ENCODE data around the gene ADCY9. TPM values are rescaled to one million over a fixed set of nuclear protein-coding genes. Genes with fewer than 3 reads are reported as not detected.
"Not testable (repeated sequence)": the region's sequence is repeated elsewhere in the genome, so short reads cannot be mapped to it uniquely, and the experiment has no call there.

The ADCY9 gene
- total and polyA plus RNA-seq, 2 experiments from 2014 or later: 2.2 to 18.3 TPM

DNA sequence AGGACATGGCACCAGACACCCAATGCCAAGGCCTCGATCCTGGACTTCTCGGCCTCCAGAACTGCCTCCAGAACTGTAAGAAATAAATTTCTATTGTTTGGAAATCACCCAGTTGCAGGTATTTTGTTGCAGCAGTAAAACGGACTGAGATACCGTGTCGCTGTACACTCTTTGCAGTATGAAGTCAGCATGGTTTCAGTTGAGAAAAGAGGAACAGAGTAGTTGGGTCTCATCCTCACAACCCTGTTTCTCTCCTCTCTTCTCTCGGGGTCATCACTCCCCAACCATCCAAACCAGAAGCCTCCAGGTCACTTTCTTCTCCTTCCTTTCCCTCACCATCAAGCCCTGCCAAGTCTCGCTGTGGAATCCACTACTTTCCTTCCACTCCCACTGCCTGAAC lies 77.8 kb downstream of the ADCY9 start:
- Histone ChIP-seq H3K9me2 (ENCODE audit: insufficient read depth) (no peaks in the 10 kb centered on the region), H4K20me1 (replicated peaks; ENCODE audit: insufficient read depth) (no peaks in the 10 kb centered on the region), H3K4me3 (no peak overlapping the region), H3F3A (replicated peaks; ENCODE audit: low read depth) (no peaks in the 10 kb centered on the region), H3K27me3 (ENCODE audit: insufficient read depth) (no peaks in the 10 kb centered on the region), H3K4me2 (no peak overlapping the region), H3K4me1 (ENCODE audit: insufficient read depth) (no peaks in the 10 kb centered on the region), H3K36me3 (ENCODE audit: insufficient read depth) (no peaks in the 10 kb centered on the region), H2AFZ (no peak overlapping the region), H3K27ac (ENCODE audit: low read depth) (no peak overlapping the region), H3K79me2 (replicated peaks; ENCODE audit: insufficient read depth) (no peaks in the 10 kb centered on the region)
- no peaks in the 10 kb centered on the region for H3K9me3 Mint-ChIP-seq
- H3K27ac Mint-ChIP-seq: no peak overlapping the region
- ATAC-seq: no peak
- TF ChIP-seq STAT1 (IDR thresholded peaks at IDR 0.05; ENCODE audit: unreplicated experiment): no peak
- TF ChIP-seq EZH2phosphoT487 (IDR thresholded peaks at IDR 0.05; ENCODE audit: unreplicated experiment): no peak
- TF ChIP-seq, protein P1, sequence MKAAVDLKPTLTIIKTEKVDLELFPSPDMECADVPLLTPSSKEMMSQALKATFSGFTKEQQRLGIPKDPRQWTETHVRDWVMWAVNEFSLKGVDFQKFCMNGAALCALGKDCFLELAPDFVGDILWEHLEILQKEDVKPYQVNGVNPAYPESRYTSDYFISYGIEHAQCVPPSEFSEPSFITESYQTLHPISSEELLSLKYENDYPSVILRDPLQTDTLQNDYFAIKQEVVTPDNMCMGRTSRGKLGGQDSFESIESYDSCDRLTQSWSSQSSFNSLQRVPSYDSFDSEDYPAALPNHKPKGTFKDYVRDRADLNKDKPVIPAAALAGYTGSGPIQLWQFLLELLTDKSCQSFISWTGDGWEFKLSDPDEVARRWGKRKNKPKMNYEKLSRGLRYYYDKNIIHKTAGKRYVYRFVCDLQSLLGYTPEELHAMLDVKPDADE (IDR thresholded peaks at IDR 0.05): no peak
- H3K4me3 Mint-ChIP-seq: no peak overlapping the region
- no peaks in the 10 kb centered on the region for H3K36me3 Mint-ChIP-seq (ENCODE audit: low read depth)
- H3K4me1 Mint-ChIP-seq: no peaks in the 10 kb centered on the region; the same call in 2 of the 3 replicates
- DNase-seq (ENCODE audit: low spot score): no peak
- peaks cover 6% of the 10 kb centered on the region for H3K27me3 Mint-ChIP-seq (ENCODE audit: insufficient read depth, low read depth, poor library complexity)

DNA sequence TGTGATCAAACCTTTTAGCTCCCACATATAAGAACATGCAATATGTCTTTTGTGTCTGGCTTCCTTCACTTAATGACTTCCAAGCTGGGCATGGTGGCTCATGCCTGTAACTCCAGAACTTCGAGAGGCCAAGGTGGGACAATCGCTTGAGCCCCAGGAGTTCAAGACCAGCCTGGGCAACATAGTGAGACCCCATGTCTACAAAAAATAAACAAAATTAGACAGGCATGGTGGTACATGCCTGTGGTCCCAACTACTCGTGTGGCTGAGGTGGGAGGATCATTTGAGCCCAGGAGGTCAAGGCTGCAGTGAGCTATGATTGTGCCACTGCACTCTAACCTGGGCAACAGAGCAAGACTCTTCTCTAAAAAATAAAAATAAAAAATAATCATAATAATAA lies 79.3 kb downstream of the ADCY9 start:
- H3K36me3 Mint-ChIP-seq (ENCODE audit: low read depth); H3K4me2 ChIP-seq; H3K4me1 Mint-ChIP-seq; H3K36me3 ChIP-seq (ENCODE audit: insufficient read depth); H3K27ac Mint-ChIP-seq; H2AFZ ChIP-seq; H3K27me3 Mint-ChIP-seq (ENCODE audit: insufficient read depth, low read depth, poor library complexity); H3K27ac ChIP-seq (ENCODE audit: low read depth); H3K9me2 ChIP-seq (ENCODE audit: insufficient read depth); H3K4me1 ChIP-seq (ENCODE audit: insufficient read depth); H3K27me3 ChIP-seq (ENCODE audit: insufficient read depth); H3K79me2 ChIP-seq (replicated peaks; ENCODE audit: insufficient read depth); DNase-seq (ENCODE audit: low spot score); H3K4me3 Mint-ChIP-seq; H3K9me3 Mint-ChIP-seq; H3F3A ChIP-seq (replicated peaks; ENCODE audit: low read depth); ATAC-seq; H4K20me1 ChIP-seq (replicated peaks; ENCODE audit: insufficient read depth); H3K4me3 ChIP-seq: not testable (repeated sequence)

DNA sequence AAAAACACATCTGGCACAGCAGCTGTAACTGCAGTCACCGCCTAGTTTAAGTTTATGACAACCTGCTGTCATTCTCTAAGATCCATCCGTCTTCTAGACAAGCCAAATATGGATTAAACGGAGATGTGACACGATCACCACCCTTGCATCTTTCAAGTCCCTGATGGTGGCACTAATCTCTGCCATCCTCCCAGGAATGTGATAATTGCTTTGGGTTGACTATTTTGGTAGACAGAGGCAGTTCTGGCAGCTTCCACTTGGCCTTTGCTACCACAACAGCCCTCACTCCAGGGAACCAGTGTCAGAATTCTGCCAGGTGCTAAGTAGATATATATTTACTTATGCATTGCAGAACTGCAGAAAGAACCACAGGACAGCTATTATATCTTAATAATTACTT lies 81.3 kb downstream of the ADCY9 start:
- Histone ChIP-seq H3K27ac (ENCODE audit: low read depth) (no peak overlapping the region), H3K79me2 (replicated peaks; ENCODE audit: insufficient read depth) (no peaks in the 10 kb centered on the region), H3K4me2 (no peak overlapping the region), H2AFZ (no peak overlapping the region), H4K20me1 (replicated peaks; ENCODE audit: insufficient read depth) (no peaks in the 10 kb centered on the region), H3K36me3 (ENCODE audit: insufficient read depth) (no peaks in the 10 kb centered on the region), H3K9me2 (ENCODE audit: insufficient read depth) (no peaks in the 10 kb centered on the region), H3K4me1 (ENCODE audit: insufficient read depth) (0 out of 2 replicates have a peak, but pooled peaks cover 4% of the 10 kb centered on the region), H3K4me3 (no peak overlapping the region), H3K27me3 (ENCODE audit: insufficient read depth) (no peaks in the 10 kb centered on the region), H3F3A (replicated peaks; ENCODE audit: low read depth) (peaks cover 3% of the 10 kb centered on the region; the same call in 1 of the 2 replicates)
- no peaks in the 10 kb centered on the region; the same call in 2 of the 3 replicates for H3K9me3 Mint-ChIP-seq
- no peak overlapping the region for H3K4me3 Mint-ChIP-seq
- H3K4me1 Mint-ChIP-seq: peaks cover 3% of the 10 kb centered on the region
- H3K36me3 Mint-ChIP-seq (ENCODE audit: low read depth): no peaks in the 10 kb centered on the region
- peaks cover 6% of the 10 kb centered on the region for H3K27me3 Mint-ChIP-seq (ENCODE audit: insufficient read depth, low read depth, poor library complexity)
- ATAC-seq: no peak
- no peak overlapping the region for H3K27ac Mint-ChIP-seq
- DNase-seq (ENCODE audit: low spot score): no peak
- TF ChIP-seq ZNF114 (CRISPR knock-in tag; IDR thresholded peaks at IDR 0.05) (no peak), JUNB (IDR thresholded peaks at IDR 0.05; ENCODE audit: unreplicated experiment) (no peak), NANOG (IDR thresholded peaks at IDR 0.05; ENCODE audit: borderline replicate concordance) (no peak), ZNF331 (CRISPR knock-in tag; IDR thresholded peaks at IDR 0.05; ENCODE audit: low read depth) (no peak), EZH2phosphoT487 (IDR thresholded peaks at IDR 0.05; ENCODE audit: unreplicated experiment) (no peak)
- TF ChIP-seq, protein P2, sequence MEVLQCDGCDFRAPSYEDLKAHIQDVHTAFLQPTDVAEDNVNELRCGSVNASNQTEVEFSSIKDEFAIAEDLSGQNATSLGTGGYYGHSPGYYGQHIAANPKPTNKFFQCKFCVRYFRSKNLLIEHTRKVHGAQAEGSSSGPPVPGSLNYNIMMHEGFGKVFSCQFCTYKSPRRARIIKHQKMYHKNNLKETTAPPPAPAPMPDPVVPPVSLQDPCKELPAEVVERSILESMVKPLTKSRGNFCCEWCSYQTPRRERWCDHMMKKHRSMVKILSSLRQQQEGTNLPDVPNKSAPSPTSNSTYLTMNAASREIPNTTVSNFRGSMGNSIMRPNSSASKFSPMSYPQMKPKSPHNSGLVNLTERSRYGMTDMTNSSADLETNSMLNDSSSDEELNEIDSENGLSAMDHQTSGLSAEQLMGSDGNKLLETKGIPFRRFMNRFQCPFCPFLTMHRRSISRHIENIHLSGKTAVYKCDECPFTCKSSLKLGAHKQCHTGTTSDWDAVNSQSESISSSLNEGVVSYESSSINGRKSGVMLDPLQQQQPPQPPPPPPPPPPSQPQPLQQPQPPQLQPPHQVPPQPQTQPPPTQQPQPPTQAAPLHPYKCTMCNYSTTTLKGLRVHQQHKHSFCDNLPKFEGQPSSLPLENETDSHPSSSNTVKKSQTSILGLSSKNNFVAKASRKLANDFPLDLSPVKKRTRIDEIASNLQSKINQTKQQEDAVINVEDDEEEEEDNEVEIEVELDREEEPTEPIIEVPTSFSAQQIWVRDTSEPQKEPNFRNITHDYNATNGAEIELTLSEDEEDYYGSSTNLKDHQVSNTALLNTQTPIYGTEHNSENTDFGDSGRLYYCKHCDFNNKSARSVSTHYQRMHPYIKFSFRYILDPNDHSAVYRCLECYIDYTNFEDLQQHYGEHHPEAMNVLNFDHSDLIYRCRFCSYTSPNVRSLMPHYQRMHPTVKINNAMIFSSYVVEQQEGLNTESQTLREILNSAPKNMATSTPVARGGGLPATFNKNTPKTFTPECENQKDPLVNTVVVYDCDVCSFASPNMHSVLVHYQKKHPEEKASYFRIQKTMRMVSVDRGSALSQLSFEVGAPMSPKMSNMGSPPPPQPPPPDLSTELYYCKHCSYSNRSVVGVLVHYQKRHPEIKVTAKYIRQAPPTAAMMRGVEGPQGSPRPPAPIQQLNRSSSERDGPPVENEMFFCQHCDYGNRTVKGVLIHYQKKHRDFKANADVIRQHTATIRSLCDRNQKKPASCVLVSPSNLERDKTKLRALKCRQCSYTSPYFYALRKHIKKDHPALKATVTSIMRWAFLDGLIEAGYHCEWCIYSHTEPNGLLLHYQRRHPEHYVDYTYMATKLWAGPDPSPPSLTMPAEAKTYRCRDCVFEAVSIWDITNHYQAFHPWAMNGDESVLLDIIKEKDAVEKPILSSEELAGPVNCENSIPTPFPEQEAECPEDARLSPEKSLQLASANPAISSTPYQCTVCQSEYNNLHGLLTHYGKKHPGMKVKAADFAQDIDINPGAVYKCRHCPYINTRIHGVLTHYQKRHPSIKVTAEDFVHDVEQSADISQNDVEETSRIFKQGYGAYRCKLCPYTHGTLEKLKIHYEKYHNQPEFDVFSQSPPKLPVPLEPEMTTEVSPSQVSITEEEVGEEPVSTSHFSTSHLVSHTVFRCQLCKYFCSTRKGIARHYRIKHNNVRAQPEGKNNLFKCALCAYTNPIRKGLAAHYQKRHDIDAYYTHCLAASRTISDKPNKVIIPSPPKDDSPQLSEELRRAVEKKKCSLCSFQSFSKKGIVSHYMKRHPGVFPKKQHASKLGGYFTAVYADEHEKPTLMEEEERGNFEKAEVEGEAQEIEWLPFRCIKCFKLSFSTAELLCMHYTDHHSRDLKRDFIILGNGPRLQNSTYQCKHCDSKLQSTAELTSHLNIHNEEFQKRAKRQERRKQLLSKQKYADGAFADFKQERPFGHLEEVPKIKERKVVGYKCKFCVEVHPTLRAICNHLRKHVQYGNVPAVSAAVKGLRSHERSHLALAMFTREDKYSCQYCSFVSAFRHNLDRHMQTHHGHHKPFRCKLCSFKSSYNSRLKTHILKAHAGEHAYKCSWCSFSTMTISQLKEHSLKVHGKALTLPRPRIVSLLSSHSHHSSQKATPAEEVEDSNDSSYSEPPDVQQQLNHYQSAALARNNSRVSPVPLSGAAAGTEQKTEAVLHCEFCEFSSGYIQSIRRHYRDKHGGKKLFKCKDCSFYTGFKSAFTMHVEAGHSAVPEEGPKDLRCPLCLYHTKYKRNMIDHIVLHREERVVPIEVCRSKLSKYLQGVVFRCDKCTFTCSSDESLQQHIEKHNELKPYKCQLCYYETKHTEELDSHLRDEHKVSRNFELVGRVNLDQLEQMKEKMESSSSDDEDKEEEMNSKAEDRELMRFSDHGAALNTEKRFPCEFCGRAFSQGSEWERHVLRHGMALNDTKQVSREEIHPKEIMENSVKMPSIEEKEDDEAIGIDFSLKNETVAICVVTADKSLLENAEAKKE (CRISPR knock-in tag; IDR thresholded peaks at IDR 0.05): no peak
- TF ChIP-seq, protein P1 (IDR thresholded peaks at IDR 0.05): no peak

Measured in GM23338 (cell line).